HL-60 (cell line): ENCODE data around the gene CCR3.

ENCODE experiments used
- DNase-seq, 2 experiments: peaks; one replicate each; pipeline ENCODE4 v3.0.0-alpha.2; 2010 to 2020; ENCODE audit warnings: low read depth in 1 of 2, low spot score in 1 of 2
- H3K27ac ChIP-seq: fragments of 250-450 bp; sonication (Bioruptor Pico); replicated peaks from 2 replicates; pipeline ENCODE4 v1.5.1; 2020; ENCODE audit warnings: mild to moderate bottlenecking, moderate library complexity
- H3K27me3 ChIP-seq: fragments of 250-450 bp; sonication (Bioruptor Pico); 2 replicates; pipeline ENCODE4 v1.5.1; 2021; ENCODE audit warnings: mild to moderate bottlenecking, moderate library complexity; ENCODE audit not compliant: insufficient read depth, poor library complexity, severe bottlenecking
- H3K4me3 ChIP-seq: replicated peaks from 2 replicates; pipeline ENCODE4 v1.5.1; 2011; ENCODE audit warnings: mild to moderate bottlenecking, control low read depth, low read length; ENCODE audit not compliant: insufficient read depth
- GABPA ChIP-seq: IDR thresholded peaks from 2 replicates; pipeline ENCODE4 v1.6.1; 2012; ENCODE audit warnings: low read depth
- POLR2AphosphoS5 ChIP-seq: IDR thresholded peaks from 2 replicates; pipeline ENCODE4 v1.6.1; 2012; ENCODE audit warnings: low read depth
- SPI1 ChIP-seq: IDR thresholded peaks from 2 replicates; pipeline ENCODE4 v1.6.1; 2012; ENCODE audit warnings: low read depth, mild to moderate bottlenecking, borderline replicate concordance
- TF ChIP-seq, protein P1 (sequence below): IDR thresholded peaks from 2 replicates; pipeline ENCODE4 v1.6.1; 2012; ENCODE audit warnings: low read depth; ENCODE audit not compliant: insufficient replicate concordance
- TF ChIP-seq, protein P2 (sequence below): IDR thresholded peaks from one replicate; pipeline ENCODE4 v1.5.1; 2011; ENCODE audit warnings: low read length, control low read depth, inconsistent platforms; ENCODE audit not compliant: insufficient read depth

The CCR3 gene

DNA sequence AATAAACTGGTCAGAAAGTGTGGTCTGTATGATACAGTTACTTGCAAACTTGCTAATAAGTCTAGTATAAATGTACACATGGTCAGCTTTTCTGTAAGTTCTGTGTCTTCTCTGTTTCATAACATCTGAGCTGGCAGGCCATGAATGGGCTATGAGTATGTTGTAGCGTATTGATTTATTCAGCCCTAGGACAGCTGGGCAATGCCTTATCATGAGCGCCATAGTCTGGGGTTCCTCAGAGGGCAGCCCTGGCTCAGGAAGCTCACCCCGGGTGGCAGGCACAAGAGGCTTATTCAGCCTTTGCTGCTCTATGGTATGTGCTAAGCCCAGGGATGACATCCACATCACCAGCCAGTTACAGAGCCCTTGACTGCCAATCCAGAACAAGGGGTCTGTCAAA, 61.0 kb downstream of the CCR3 start:
- H3K27me3 ChIP-seq, result no peaks in the 10 kb centered on the region

DNA sequence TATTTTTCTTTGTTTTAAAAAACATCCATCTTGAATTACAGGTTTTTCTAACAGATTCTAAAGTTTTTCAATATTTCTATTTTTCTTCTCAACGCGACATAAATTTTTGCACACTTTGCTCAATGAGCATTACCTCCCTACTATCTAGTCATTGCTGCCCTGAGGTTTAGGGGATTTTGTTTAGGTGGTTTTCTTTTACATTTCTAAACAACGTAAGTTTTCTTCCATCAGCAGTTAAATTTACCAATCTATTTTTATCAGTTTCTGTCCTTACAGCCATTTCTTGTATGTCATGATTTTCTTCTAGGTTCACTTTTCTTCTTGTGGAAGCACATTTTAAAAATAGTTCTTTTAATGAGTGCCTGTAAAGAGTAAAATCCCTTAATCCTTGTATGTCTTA, 62.5 kb downstream of the CCR3 start:
- Histone ChIP-seq H3K27me3 (no peaks in the 10 kb centered on the region), H3K4me3 (no peak overlapping the region), H3K27ac (no peak overlapping the region)
- TF ChIP-seq GABPA, result no peak
- no peak for TF ChIP-seq POLR2AphosphoS5
- TF ChIP-seq, protein P1, sequence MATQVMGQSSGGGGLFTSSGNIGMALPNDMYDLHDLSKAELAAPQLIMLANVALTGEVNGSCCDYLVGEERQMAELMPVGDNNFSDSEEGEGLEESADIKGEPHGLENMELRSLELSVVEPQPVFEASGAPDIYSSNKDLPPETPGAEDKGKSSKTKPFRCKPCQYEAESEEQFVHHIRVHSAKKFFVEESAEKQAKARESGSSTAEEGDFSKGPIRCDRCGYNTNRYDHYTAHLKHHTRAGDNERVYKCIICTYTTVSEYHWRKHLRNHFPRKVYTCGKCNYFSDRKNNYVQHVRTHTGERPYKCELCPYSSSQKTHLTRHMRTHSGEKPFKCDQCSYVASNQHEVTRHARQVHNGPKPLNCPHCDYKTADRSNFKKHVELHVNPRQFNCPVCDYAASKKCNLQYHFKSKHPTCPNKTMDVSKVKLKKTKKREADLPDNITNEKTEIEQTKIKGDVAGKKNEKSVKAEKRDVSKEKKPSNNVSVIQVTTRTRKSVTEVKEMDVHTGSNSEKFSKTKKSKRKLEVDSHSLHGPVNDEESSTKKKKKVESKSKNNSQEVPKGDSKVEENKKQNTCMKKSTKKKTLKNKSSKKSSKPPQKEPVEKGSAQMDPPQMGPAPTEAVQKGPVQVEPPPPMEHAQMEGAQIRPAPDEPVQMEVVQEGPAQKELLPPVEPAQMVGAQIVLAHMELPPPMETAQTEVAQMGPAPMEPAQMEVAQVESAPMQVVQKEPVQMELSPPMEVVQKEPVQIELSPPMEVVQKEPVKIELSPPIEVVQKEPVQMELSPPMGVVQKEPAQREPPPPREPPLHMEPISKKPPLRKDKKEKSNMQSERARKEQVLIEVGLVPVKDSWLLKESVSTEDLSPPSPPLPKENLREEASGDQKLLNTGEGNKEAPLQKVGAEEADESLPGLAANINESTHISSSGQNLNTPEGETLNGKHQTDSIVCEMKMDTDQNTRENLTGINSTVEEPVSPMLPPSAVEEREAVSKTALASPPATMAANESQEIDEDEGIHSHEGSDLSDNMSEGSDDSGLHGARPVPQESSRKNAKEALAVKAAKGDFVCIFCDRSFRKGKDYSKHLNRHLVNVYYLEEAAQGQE, result no peak
- no peak for TF ChIP-seq SPI1
- TF ChIP-seq, protein P2, sequence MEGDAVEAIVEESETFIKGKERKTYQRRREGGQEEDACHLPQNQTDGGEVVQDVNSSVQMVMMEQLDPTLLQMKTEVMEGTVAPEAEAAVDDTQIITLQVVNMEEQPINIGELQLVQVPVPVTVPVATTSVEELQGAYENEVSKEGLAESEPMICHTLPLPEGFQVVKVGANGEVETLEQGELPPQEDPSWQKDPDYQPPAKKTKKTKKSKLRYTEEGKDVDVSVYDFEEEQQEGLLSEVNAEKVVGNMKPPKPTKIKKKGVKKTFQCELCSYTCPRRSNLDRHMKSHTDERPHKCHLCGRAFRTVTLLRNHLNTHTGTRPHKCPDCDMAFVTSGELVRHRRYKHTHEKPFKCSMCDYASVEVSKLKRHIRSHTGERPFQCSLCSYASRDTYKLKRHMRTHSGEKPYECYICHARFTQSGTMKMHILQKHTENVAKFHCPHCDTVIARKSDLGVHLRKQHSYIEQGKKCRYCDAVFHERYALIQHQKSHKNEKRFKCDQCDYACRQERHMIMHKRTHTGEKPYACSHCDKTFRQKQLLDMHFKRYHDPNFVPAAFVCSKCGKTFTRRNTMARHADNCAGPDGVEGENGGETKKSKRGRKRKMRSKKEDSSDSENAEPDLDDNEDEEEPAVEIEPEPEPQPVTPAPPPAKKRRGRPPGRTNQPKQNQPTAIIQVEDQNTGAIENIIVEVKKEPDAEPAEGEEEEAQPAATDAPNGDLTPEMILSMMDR, result no peak
- DNase-seq, result no peak

More for the DNA sequence above, 61.0 kb downstream of the CCR3 start:
- DNase-seq, result no peak
- TF ChIP-seq, protein P1, result no peak
- no peak for TF ChIP-seq POLR2AphosphoS5
- TF ChIP-seq, protein P2, result no peak
- TF ChIP-seq SPI1, result no peak
- no peak for TF ChIP-seq GABPA
- H3K27ac ChIP-seq, result no peak overlapping the region
- H3K4me3 ChIP-seq, result no peak overlapping the region

DNA sequence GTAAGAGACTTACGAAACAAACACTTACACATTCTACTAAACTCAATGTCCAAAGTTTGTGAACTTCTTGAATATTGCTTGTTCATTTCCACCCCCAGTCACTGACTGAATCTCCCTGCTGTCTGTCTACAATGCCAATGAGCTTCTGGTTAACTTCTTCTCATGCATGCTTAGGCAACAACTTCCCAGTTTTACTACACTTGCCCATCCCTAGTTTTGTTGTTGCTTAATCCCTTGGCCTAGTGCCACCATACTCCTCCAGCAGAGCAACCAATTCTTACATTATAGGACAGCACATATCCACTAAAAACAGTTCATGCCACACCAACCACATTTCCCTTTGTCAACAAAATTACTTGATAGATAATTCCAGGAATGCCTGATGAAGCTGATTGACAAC, 70.7 kb downstream of the CCR3 start:
- TF ChIP-seq SPI1 (peak; percentile 15; the same call in 1 of the 2 replicates), POLR2AphosphoS5 (peak; percentile 85)
- TF ChIP-seq, protein P1, result no peak
- Histone ChIP-seq H3K27me3 (no peaks in the 10 kb centered on the region), H3K4me3 (no peak overlapping the region), H3K27ac (peak overlapping the region; percentile 54)
- DNase-seq, result peak; percentile 91 to 97
